ENCODE measurements around the gene SMG7.

Gene SMG7

GRCh38 chr1:183576537-183576936 lies 104.2 kb downstream of the SMG7 start:
- CTCF ChIA-PET: no interaction called here
- TF ChIP-seq HIC1 (tag by site-specific recombination; IDR thresholded peaks at IDR 0.05) (no peak), KLF17 (tag by site-specific recombination; IDR thresholded peaks at IDR 0.05) (no peak), ZNF514 (tag by site-specific recombination; IDR thresholded peaks at IDR 0.05) (no peak), GFI1B (tag by site-specific recombination; IDR thresholded peaks at IDR 0.05) (no peak), ZNF302 (tag by site-specific recombination; IDR thresholded peaks at IDR 0.05; ENCODE audit: low read depth) (no peak), ZNF354C (tag by site-specific recombination; IDR thresholded peaks at IDR 0.05; ENCODE audit: borderline replicate concordance, low read depth) (no peak), ZNF596 (tag by site-specific recombination; IDR thresholded peaks at IDR 0.05) (no peak), ZBTB21 (tag by site-specific recombination; IDR thresholded peaks at IDR 0.05) (no peak), ZNF311 (tag by site-specific recombination; IDR thresholded peaks at IDR 0.05; ENCODE audit: borderline replicate concordance) (no peak), GLIS2 (tag by site-specific recombination; IDR thresholded peaks at IDR 0.05) (no peak)
- TF ChIP-seq, protein P1, sequence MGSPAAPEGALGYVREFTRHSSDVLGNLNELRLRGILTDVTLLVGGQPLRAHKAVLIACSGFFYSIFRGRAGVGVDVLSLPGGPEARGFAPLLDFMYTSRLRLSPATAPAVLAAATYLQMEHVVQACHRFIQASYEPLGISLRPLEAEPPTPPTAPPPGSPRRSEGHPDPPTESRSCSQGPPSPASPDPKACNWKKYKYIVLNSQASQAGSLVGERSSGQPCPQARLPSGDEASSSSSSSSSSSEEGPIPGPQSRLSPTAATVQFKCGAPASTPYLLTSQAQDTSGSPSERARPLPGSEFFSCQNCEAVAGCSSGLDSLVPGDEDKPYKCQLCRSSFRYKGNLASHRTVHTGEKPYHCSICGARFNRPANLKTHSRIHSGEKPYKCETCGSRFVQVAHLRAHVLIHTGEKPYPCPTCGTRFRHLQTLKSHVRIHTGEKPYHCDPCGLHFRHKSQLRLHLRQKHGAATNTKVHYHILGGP (tag by site-specific recombination; IDR thresholded peaks at IDR 0.05): no peak
- TF ChIP-seq, protein P2, sequence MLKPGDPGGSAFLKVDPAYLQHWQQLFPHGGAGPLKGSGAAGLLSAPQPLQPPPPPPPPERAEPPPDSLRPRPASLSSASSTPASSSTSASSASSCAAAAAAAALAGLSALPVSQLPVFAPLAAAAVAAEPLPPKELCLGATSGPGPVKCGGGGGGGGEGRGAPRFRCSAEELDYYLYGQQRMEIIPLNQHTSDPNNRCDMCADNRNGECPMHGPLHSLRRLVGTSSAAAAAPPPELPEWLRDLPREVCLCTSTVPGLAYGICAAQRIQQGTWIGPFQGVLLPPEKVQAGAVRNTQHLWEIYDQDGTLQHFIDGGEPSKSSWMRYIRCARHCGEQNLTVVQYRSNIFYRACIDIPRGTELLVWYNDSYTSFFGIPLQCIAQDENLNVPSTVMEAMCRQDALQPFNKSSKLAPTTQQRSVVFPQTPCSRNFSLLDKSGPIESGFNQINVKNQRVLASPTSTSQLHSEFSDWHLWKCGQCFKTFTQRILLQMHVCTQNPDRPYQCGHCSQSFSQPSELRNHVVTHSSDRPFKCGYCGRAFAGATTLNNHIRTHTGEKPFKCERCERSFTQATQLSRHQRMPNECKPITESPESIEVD (tag by site-specific recombination; IDR thresholded peaks at IDR 0.05): no peak
- TF ChIP-seq, protein P3, sequence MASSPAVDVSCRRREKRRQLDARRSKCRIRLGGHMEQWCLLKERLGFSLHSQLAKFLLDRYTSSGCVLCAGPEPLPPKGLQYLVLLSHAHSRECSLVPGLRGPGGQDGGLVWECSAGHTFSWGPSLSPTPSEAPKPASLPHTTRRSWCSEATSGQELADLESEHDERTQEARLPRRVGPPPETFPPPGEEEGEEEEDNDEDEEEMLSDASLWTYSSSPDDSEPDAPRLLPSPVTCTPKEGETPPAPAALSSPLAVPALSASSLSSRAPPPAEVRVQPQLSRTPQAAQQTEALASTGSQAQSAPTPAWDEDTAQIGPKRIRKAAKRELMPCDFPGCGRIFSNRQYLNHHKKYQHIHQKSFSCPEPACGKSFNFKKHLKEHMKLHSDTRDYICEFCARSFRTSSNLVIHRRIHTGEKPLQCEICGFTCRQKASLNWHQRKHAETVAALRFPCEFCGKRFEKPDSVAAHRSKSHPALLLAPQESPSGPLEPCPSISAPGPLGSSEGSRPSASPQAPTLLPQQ (tag by site-specific recombination; IDR thresholded peaks at IDR 0.05): no peak
- no peaks in the 10 kb centered on the region for H3K36me3 ChIP-seq (ENCODE audit: control insufficient read depth in 2 of 2, insufficient read depth in 1 of 2, low read length in 2 of 2)
- POLR2A ChIA-PET: no interaction called here
- H3K27ac ChIP-seq (ENCODE audit: extremely low read depth, low read depth, low read length): no peak overlapping the region
- no peaks in the 10 kb centered on the region for H3K9me3 ChIP-seq (ENCODE audit: control insufficient read depth, insufficient read depth, low read depth, low read length)
- H3K4me1 ChIP-seq (ENCODE audit: control insufficient read depth, insufficient read depth, low read length): no peaks in the 10 kb centered on the region
- no peak overlapping the region for H3K4me3 ChIP-seq (ENCODE audit: low read depth, low read length)

GRCh38 chr1:183577897-183578465 lies 105.7 kb downstream of the SMG7 start:
- no peaks in the 10 kb centered on the region for H3K9me3 ChIP-seq (ENCODE audit: control insufficient read depth, insufficient read depth, low read depth, low read length)
- no peak overlapping the region for H3K4me3 ChIP-seq (ENCODE audit: low read depth, low read length)
- no peaks in the 10 kb centered on the region for H3K4me1 ChIP-seq (ENCODE audit: control insufficient read depth, insufficient read depth, low read length)
- ChIA-PET POLR2A (no interaction called here), CTCF (interaction anchor here (0.7 kb wide), 2 partner anchors 44 to 237 kb away, joined by 3 to 6 read pairs; no protein-coding TSS in a partner anchor)
- no peak overlapping the region for H3K27ac ChIP-seq (ENCODE audit: extremely low read depth, low read depth, low read length)
- no peaks in the 10 kb centered on the region for H3K36me3 ChIP-seq (ENCODE audit: control insufficient read depth in 2 of 2, insufficient read depth in 1 of 2, low read length in 2 of 2)
- TF ChIP-seq ZNF202 (tag by site-specific recombination; IDR thresholded peaks at IDR 0.05; ENCODE audit: borderline replicate concordance): no peak
- TF ChIP-seq ZNF266 (tag by site-specific recombination; IDR thresholded peaks at IDR 0.05; ENCODE audit: low read depth): no peak
- TF ChIP-seq YY1 (tag by site-specific recombination; IDR thresholded peaks at IDR 0.05): no peak
- TF ChIP-seq, protein P4, sequence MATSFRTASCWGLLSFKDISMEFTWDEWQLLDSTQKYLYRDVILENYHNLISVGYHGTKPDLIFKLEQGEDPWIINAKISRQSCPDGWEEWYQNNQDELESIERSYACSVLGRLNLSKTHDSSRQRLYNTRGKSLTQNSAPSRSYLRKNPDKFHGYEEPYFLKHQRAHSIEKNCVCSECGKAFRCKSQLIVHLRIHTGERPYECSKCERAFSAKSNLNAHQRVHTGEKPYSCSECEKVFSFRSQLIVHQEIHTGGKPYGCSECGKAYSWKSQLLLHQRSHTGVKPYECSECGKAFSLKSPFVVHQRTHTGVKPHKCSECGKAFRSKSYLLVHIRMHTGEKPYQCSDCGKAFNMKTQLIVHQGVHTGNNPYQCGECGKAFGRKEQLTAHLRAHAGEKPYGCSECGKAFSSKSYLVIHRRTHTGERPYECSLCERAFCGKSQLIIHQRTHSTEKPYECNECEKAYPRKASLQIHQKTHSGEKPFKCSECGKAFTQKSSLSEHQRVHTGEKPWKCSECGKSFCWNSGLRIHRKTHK (tag by site-specific recombination; IDR thresholded peaks at IDR 0.05): no peak
- no peak for TF ChIP-seq ZNF596 (tag by site-specific recombination; IDR thresholded peaks at IDR 0.05)
- no peak for TF ChIP-seq GFI1B (tag by site-specific recombination; IDR thresholded peaks at IDR 0.05)
- TF ChIP-seq, protein P5, sequence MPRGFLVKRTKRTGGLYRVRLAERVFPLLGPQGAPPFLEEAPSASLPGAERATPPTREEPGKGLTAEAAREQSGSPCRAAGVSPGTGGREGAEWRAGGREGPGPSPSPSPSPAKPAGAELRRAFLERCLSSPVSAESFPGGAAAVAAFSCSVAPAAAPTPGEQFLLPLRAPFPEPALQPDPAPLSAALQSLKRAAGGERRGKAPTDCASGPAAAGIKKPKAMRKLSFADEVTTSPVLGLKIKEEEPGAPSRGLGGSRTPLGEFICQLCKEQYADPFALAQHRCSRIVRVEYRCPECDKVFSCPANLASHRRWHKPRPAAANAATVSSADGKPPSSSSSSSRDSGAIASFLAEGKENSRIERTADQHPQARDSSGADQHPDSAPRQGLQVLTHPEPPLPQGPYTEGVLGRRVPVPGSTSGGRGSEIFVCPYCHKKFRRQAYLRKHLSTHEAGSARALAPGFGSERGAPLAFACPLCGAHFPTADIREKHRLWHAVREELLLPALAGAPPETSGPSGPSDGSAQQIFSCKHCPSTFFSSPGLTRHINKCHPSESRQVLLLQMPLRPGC (tag by site-specific recombination; IDR thresholded peaks at IDR 0.05): no peak
- no peak for TF ChIP-seq ZNF274 (IDR thresholded peaks at IDR 0.05; ENCODE audit: low read length)
- no peak for TF ChIP-seq ZNF274 (tag by site-specific recombination; IDR thresholded peaks at IDR 0.05; ENCODE audit: borderline replicate concordance)
- no peak for TF ChIP-seq GLI4 (tag by site-specific recombination; IDR thresholded peaks at IDR 0.05)
- TF ChIP-seq ZNF664 (tag by site-specific recombination; IDR thresholded peaks at IDR 0.05): no peak
- no peak for TF ChIP-seq ZNF184 (tag by site-specific recombination; IDR thresholded peaks at IDR 0.05)
- no peak for TF ChIP-seq ZNF221 (tag by site-specific recombination; IDR thresholded peaks at IDR 0.05; ENCODE audit: borderline replicate concordance)

All from HEK293 (cell line).